A549 (cell line): ENCODE results near the gene RCOR2. TPM values are rescaled to one million over a fixed set of nuclear protein-coding genes. Genes with fewer than 3 reads are reported as not detected.

ENCODE experiments used
- ATAC-seq, 2 experiments: fragments of 200-7000 bp in 1 of 2; fragments of >200 bp in 1 of 2; cut with Nextera tagmentation in 1 of 2; cut with Tn5 transposase in 1 of 2; 3 replicates each; pipeline versions ENCODE4 v1.8.0 to v1.9.1; 2018 to 2020; ENCODE audit warnings: mild to moderate bottlenecking in 1 of 2, moderate library complexity in 1 of 2
- CTCF ChIA-PET: fragments of 300-600 bp; sonication (Branson Sonifier 250); formaldehyde crosslinking; extraction: SDS; loops from one replicate; lab custom pipeline; 2021; ENCODE audit warnings: antibody characterized with exemption, inconsistent platforms; lab: Yijun Ruan, JAX
- POLR2A ChIA-PET: fragments of 350-600 bp; formaldehyde crosslinking; extraction: SDS; loops from one replicate; lab custom pipeline; 2021; ENCODE audit warnings: antibody characterized with exemption, inconsistent platforms; lab: Yijun Ruan, JAX
- DNase-seq, 2 experiments: peaks; one replicate each; pipeline versions ENCODE4 v3.0.0 to v3.0.0-alpha.2; 2011 to 2016; ENCODE audit warnings: low read depth in 1 of 2, low spot score in 1 of 2
- FAIRE-seq: peaks from 2 replicates; lab custom pipeline; 2011; peaks lifted over from hg19 to GRCh38; lab: Jason Lieb, UNC
- H3K27ac ChIP-seq, 2 experiments: fragments of >200 bp; sonication (Bioruptor Twin); formaldehyde crosslinking; 3 replicates each; pipeline ENCODE4 v1.5.1; 2016 to 2017
- H3K4me1 ChIP-seq: fragments of >200 bp; sonication (Bioruptor Twin); formaldehyde crosslinking; 3 replicates; pipeline ENCODE4 v1.6.1; 2016
- H3K4me2 ChIP-seq: fragments of >200 bp; sonication (Bioruptor Twin); formaldehyde crosslinking; 3 replicates; pipeline ENCODE4 v1.6.1; 2016
- H3K4me3 ChIP-seq: fragments of >200 bp; sonication (Bioruptor Twin); formaldehyde crosslinking; 3 replicates; pipeline ENCODE4 v1.5.1; 2016
- H3K9me3 ChIP-seq: fragments of >200 bp; sonication (Bioruptor Twin); formaldehyde crosslinking; 3 replicates; pipeline ENCODE4 v1.6.1; 2016
- CBX8 ChIP-seq: fragments of 200-600 bp; sonication (generic); IDR thresholded peaks from 2 replicates; pipeline ENCODE4 v1.6.1; 2016
- E2F6 ChIP-seq: IDR thresholded peaks from 2 replicates; pipeline ENCODE4 v1.6.1; 2012; ENCODE audit warnings: low read depth, borderline replicate concordance
- EHF ChIP-seq: fragments of 250-450 bp; sonication (Bioruptor Pico); IDR thresholded peaks from 2 replicates; pipeline ENCODE4 v1.5.0; 2020; ENCODE audit warnings: mild to moderate bottlenecking
- EHMT2 ChIP-seq: fragments of 200-600 bp; sonication (generic); IDR thresholded peaks from 2 replicates; pipeline ENCODE4 v1.6.1; 2016; ENCODE audit warnings: antibody characterized with exemption, low read depth, mild to moderate bottlenecking, moderate library complexity
- ESRRA ChIP-seq: fragments of 150-350 bp; IDR thresholded peaks from 2 replicates; pipeline ENCODE4 v1.6.1; 2014; ENCODE audit warnings: mild to moderate bottlenecking, low read length, borderline replicate concordance
- FOSL2 ChIP-seq, 2 experiments: fragments of 450-650 bp in 1 of 2; fragments of >200 bp in 1 of 2; sonication (Bioruptor Twin) in 1 of 2; formaldehyde crosslinking; IDR thresholded peaks; 2 replicates each; pipeline versions ENCODE4 v1.5.0 to v1.6.1; 2016 to 2020; ENCODE audit warnings: mild to moderate bottlenecking in 1 of 2, moderate library complexity in 1 of 2
- FOXS1 ChIP-seq: fragments of 250-450 bp; sonication (Bioruptor Pico); IDR thresholded peaks from 2 replicates; pipeline ENCODE4 v1.5.0; 2020; ENCODE audit warnings: mild to moderate bottlenecking, moderate library complexity
- HOXA7 ChIP-seq: fragments of 250-450 bp; sonication (Bioruptor Pico); IDR thresholded peaks from 2 replicates; pipeline ENCODE4 v1.5.0; 2020; ENCODE audit warnings: mild to moderate bottlenecking, moderate library complexity
- JUN ChIP-seq, 2 experiments: fragments of >200 bp; sonication (Bioruptor Twin); formaldehyde crosslinking; IDR thresholded peaks; 2 replicates in 1 of 2; 3 replicates in 1 of 2; pipeline ENCODE4 v1.6.1; 2016 to 2017
- MAZ ChIP-seq: fragments of 150-350 bp; IDR thresholded peaks from 2 replicates; pipeline ENCODE4 v1.6.1; 2014; ENCODE audit warnings: antibody characterized with exemption, low read depth, low read length, borderline replicate concordance
- NPAS2 ChIP-seq: fragments of 250-450 bp; sonication (Bioruptor Pico); IDR thresholded peaks from 2 replicates; pipeline ENCODE4 v1.8.0; 2022; ENCODE audit warnings: mild to moderate bottlenecking, moderate library complexity, borderline replicate concordance
- NR3C1 ChIP-seq: fragments of >200 bp; sonication (Bioruptor Twin); formaldehyde crosslinking; IDR thresholded peaks from 3 replicates; pipeline ENCODE4 v1.6.1; 2017
- RARB ChIP-seq: fragments of 250-450 bp; sonication (Bioruptor Pico); IDR thresholded peaks from 2 replicates; pipeline ENCODE4 v1.8.0; 2021; ENCODE audit warnings: mild to moderate bottlenecking, moderate library complexity
- RNF2 ChIP-seq: fragments of 200-600 bp; sonication (generic); IDR thresholded peaks from 2 replicates; pipeline ENCODE4 v1.6.1; 2016; ENCODE audit warnings: low read depth, mild to moderate bottlenecking, antibody characterized with exemption, moderate library complexity, borderline replicate concordance
- TFCP2L1 ChIP-seq: fragments of 250-450 bp; sonication (Bioruptor Pico); IDR thresholded peaks from 2 replicates; pipeline ENCODE4 v1.5.0; 2021; ENCODE audit warnings: mild to moderate bottlenecking
- TP53 ChIP-seq: fragments of 250-450 bp; sonication (Bioruptor Pico); IDR thresholded peaks from 2 replicates; pipeline ENCODE4 v1.5.0; 2021; ENCODE audit warnings: mild to moderate bottlenecking, moderate library complexity
- ZC3H11A ChIP-seq: fragments of 450-650 bp; IDR thresholded peaks from 2 replicates; pipeline ENCODE4 v1.6.1; 2014; ENCODE audit warnings: antibody characterized with exemption, mild to moderate bottlenecking
- WGBS: methylation state at CpG from one replicate; pipeline ENCODE4 v1.1.6; 2017; ENCODE audit errors: missing lambda C conversion rate; 5-methylcytosine and 5-hydroxymethylcytosine counted together
- polyA plus RNA-seq, 4 experiments: library from polyadenylated mRNA; depleted of rRNA in 3 of 4; stranded (reverse); fragments of >200 nt; fragmentation: RNase III in 1 of 4; extraction: RNeasy Plus Mini Kit Qiagen cat#74134 plus additional on column Dnase treatment in 1 of 4; gene quantifications; 2 replicates in 3 of 4; 3 replicates in 1 of 4; pipeline ENCODE4 v1.2.3, GENCODE V29; 2011 to 2017
- TF ChIP-seq, protein P1 (sequence below): fragments of 200-600 bp; sonication (generic); IDR thresholded peaks from 2 replicates; pipeline ENCODE4 v1.6.1; 2016; ENCODE audit warnings: antibody characterized with exemption, mild to moderate bottlenecking, moderate library complexity
- TF ChIP-seq, protein P2 (sequence below): fragments of >200 bp; sonication (Bioruptor Twin); formaldehyde crosslinking; IDR thresholded peaks from 2 replicates; pipeline ENCODE4 v1.6.1; 2016
- TF ChIP-seq, protein P3 (sequence below): fragments of 150-350 bp; IDR thresholded peaks from 2 replicates; pipeline ENCODE4 v1.6.1; 2014; ENCODE audit warnings: low read depth, mild to moderate bottlenecking, low read length
- TF ChIP-seq, protein P4 (sequence below): fragments of >200 bp; sonication (Bioruptor Twin); formaldehyde crosslinking; IDR thresholded peaks from 3 replicates; pipeline ENCODE4 v1.6.1; 2016
- TF ChIP-seq, protein P5 (sequence below): fragments of 250-450 bp; sonication (Bioruptor Pico); IDR thresholded peaks from 2 replicates; pipeline ENCODE4 v1.5.0; 2021; ENCODE audit warnings: mild to moderate bottlenecking, moderate library complexity, borderline replicate concordance

RCOR2 gene
- polyA plus RNA-seq, 2 of the 4 experiments (the other 2 are of a cell fraction): 0.46 to 2.5 TPM

DNA sequence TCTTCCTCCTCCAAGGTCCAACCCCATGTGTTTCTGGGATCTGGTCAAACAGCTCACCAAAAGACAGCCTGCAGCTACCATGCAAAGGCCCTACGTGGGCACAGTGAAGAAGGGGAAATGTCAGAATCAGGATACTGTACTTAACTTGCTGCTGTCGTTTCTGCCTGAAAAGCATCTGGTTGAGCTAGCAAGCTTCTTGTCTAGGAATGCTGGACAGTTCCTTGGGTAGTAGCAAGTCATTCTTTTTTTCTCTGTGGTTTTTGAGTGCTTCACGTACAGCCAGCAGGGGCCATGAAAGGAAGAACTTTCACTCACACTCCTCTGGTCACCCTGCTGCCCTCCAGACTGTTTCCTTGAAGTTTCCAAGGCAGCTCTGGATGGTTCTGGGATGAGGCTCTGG is 24.7 kb downstream of the RCOR2 start:
- Histone ChIP-seq H3K4me1 (peaks cover 19% of the 10 kb centered on the region), H3K9me3 (no peaks in the 10 kb centered on the region), H3K4me2 (no peak overlapping the region), H3K4me3 (no peak overlapping the region), H3K27ac (no peak overlapping the region)
- ATAC-seq (no peak; a peak in 1 of 6 replicates), DNase-seq (no peak), FAIRE-seq (no peak)
- POLR2A ChIA-PET: interaction anchor here (1.0 to 1.3 kb wide), 2 partner anchors 34 to 54 kb away, joined by 3 to 4 read pairs; no protein-coding TSS in a partner anchor
- CTCF ChIA-PET: interaction anchor here (1.1 to 4.5 kb wide), 5 partner anchors 8 to 413 kb away, joined by 3 to 19 read pairs (median 3); partner anchors contain the start of gene MARK2
- TF ChIP-seq, protein P1, sequence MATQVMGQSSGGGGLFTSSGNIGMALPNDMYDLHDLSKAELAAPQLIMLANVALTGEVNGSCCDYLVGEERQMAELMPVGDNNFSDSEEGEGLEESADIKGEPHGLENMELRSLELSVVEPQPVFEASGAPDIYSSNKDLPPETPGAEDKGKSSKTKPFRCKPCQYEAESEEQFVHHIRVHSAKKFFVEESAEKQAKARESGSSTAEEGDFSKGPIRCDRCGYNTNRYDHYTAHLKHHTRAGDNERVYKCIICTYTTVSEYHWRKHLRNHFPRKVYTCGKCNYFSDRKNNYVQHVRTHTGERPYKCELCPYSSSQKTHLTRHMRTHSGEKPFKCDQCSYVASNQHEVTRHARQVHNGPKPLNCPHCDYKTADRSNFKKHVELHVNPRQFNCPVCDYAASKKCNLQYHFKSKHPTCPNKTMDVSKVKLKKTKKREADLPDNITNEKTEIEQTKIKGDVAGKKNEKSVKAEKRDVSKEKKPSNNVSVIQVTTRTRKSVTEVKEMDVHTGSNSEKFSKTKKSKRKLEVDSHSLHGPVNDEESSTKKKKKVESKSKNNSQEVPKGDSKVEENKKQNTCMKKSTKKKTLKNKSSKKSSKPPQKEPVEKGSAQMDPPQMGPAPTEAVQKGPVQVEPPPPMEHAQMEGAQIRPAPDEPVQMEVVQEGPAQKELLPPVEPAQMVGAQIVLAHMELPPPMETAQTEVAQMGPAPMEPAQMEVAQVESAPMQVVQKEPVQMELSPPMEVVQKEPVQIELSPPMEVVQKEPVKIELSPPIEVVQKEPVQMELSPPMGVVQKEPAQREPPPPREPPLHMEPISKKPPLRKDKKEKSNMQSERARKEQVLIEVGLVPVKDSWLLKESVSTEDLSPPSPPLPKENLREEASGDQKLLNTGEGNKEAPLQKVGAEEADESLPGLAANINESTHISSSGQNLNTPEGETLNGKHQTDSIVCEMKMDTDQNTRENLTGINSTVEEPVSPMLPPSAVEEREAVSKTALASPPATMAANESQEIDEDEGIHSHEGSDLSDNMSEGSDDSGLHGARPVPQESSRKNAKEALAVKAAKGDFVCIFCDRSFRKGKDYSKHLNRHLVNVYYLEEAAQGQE: peak; percentile 43; the same call in 1 of the 2 replicates
- TF ChIP-seq RARB: no peak
- no peak for TF ChIP-seq NR3C1
- no peak for TF ChIP-seq ESRRA
- TF ChIP-seq NPAS2 (CRISPR knock-in tag): no peak
- 72% methylated on average over 3 of the region's 3 CpGs for WGBS

DNA sequence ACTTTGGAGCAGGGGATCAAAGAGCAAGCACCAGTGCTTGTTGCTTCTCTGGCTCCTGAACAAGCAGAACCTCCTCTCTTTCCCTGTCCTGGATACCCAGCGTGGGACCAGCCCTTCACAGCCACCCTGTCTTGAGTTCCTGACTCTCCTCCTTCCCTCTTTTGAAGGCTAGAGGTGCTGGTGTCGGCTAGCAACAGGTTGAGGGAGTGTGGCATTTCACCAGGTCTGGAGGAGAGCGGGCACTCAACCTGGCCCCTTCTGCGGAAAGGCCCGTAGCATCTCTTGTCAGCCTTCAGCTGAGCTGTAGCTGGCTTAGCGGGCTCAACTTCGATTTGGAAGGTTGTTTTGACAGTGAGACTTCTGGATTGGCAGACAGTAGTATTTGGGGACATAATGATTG is 26.6 kb downstream of the RCOR2 start:
- H3K4me3 ChIP-seq: no peak overlapping the region
- TF ChIP-seq TFCP2L1 (CRISPR knock-in tag) (no peak), ESRRA (no peak), ZC3H11A (no peak), FOXS1 (CRISPR knock-in tag) (no peak), RNF2 (no peak), JUN (IDR thresholded peaks at IDR 0.05) (no peak), FOSL2 (IDR thresholded peaks at IDR 0.05) (no peak), FOSL2 (CRISPR knock-in tag; IDR thresholded peaks at IDR 0.05) (no peak), HOXA7 (no peak), EHMT2 (no peak), MAZ (no peak), EHF (no peak), NR3C1 (no peak), CBX8 (no peak), RARB (no peak), TP53 (CRISPR knock-in tag) (no peak), E2F6 (no peak)
- TF ChIP-seq, protein P2, sequence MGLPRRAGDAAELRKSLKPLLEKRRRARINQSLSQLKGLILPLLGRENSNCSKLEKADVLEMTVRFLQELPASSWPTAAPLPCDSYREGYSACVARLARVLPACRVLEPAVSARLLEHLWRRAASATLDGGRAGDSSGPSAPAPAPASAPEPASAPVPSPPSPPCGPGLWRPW: no peak
- TF ChIP-seq, protein P3, sequence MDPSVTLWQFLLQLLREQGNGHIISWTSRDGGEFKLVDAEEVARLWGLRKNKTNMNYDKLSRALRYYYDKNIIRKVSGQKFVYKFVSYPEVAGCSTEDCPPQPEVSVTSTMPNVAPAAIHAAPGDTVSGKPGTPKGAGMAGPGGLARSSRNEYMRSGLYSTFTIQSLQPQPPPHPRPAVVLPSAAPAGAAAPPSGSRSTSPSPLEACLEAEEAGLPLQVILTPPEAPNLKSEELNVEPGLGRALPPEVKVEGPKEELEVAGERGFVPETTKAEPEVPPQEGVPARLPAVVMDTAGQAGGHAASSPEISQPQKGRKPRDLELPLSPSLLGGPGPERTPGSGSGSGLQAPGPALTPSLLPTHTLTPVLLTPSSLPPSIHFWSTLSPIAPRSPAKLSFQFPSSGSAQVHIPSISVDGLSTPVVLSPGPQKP: no peak
- TF ChIP-seq, protein P4, sequence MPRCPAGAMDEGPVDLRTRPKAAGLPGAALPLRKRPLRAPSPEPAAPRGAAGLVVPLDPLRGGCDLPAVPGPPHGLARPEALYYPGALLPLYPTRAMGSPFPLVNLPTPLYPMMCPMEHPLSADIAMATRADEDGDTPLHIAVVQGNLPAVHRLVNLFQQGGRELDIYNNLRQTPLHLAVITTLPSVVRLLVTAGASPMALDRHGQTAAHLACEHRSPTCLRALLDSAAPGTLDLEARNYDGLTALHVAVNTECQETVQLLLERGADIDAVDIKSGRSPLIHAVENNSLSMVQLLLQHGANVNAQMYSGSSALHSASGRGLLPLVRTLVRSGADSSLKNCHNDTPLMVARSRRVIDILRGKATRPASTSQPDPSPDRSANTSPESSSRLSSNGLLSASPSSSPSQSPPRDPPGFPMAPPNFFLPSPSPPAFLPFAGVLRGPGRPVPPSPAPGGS: no peak
- TF ChIP-seq, protein P5, sequence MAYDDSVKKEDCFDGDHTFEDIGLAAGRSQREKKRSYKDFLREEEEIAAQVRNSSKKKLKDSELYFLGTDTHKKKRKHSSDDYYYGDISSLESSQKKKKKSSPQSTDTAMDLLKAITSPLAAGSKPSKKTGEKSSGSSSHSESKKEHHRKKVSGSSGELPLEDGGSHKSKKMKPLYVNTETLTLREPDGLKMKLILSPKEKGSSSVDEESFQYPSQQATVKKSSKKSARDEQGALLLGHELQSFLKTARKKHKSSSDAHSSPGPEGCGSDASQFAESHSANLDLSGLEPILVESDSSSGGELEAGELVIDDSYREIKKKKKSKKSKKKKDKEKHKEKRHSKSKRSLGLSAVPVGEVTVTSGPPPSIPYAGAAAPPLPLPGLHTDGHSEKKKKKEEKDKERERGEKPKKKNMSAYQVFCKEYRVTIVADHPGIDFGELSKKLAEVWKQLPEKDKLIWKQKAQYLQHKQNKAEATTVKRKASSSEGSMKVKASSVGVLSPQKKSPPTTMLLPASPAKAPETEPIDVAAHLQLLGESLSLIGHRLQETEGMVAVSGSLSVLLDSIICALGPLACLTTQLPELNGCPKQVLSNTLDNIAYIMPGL (CRISPR knock-in tag): no peak
- H3K27ac ChIP-seq: no peak overlapping the region
- H3K9me3 ChIP-seq: no peaks in the 10 kb centered on the region
- ChIA-PET POLR2A (no interaction called here), CTCF (interaction anchor here (0.9 to 1.6 kb wide), 4 partner anchors 10 to 53 kb away, joined by 4 to 7 read pairs (median 4); no protein-coding TSS in a partner anchor)
- WGBS: 84% methylated on average over 7 of the region's 7 CpGs
- peaks cover 22% of the 10 kb centered on the region for H3K4me1 ChIP-seq
- ATAC-seq: no peak
- DNase-seq: no peak
- no peak overlapping the region for H3K4me2 ChIP-seq
- FAIRE-seq: no peak
